Fibroblast of villous mesenchyme (primary cell): Measurements from ENCODE around the gene SOCS1. TPM values are rescaled to one million over a fixed set of nuclear protein-coding genes. Genes with fewer than 3 reads are reported as not detected.

Source experiments
- DNase-seq: peaks from one replicate; pipeline ENCODE4 v3.0.0-alpha.2; 2010; ENCODE audit warnings: low read depth
- H3K4me3 ChIP-seq: 2 replicates; pipeline ENCODE4 v1.5.1; 2011; ENCODE audit warnings: low read depth, mild to moderate bottlenecking, low read length
- CTCF ChIP-seq: IDR thresholded peaks from 2 replicates; pipeline ENCODE4 v1.5.1; 2012; ENCODE audit warnings: low read depth, mild to moderate bottlenecking, low read length; ENCODE audit not compliant: insufficient read depth
- total RNA-seq: library from RNA; depleted of rRNA; stranded (reverse); fragments of >200 nt; gene quantifications from 2 replicates; pipeline ENCODE4 v1.2.3, GENCODE V29; 2012

SOCS1 gene
- total RNA-seq, 1 donor, result 29.4 TPM

- no peak for DNase-seq
- no peak overlapping the region for H3K4me3 ChIP-seq
- no peak for TF ChIP-seq CTCF
Measured at GRCh38 chr16:11270602-11271162, 14.7 kb upstream of the SOCS1 start.

GRCh38 chr16:11268921-11269375, 12.9 kb upstream of the SOCS1 start, which contains the start of gene TNP2:
TNP2 (minus strand) TSS chr16:11269325; CDS start chr16:11269262, 63 bp downstream.
- no peak for DNase-seq
- no peak within 1 kb of the TSS for H3K4me3 ChIP-seq
- TF ChIP-seq CTCF, result no peak

- no peak for DNase-seq
- H3K4me3 ChIP-seq, result no peak overlapping the region
- TF ChIP-seq CTCF, result no peak
Measured at GRCh38 chr16:11265124-11265523, 9.1 kb upstream of the SOCS1 start.

GRCh38 chr16:11264155-11264832, 8.3 kb upstream of the SOCS1 start:
- no peak for TF ChIP-seq CTCF
- no peak for DNase-seq
- H3K4me3 ChIP-seq, result no peak overlapping the region

GRCh38 chr16:11263737-11264136, 7.7 kb upstream of the SOCS1 start:
- DNase-seq, result no peak
- H3K4me3 ChIP-seq, result no peak overlapping the region
- TF ChIP-seq CTCF, result no peak

- TF ChIP-seq CTCF, result no peak
- no peak for DNase-seq
Measured at GRCh38 chr16:11262915-11263314, 6.9 kb upstream of the SOCS1 start.

More at GRCh38 chr16:11262915-11263314, 6.9 kb upstream of the SOCS1 start:
- no peak overlapping the region for H3K4me3 ChIP-seq
